K562 (cell line): Measurements from ENCODE around the gene RNF112. TPM values are rescaled to one million over a fixed set of nuclear protein-coding genes. Genes with fewer than 3 reads are reported as not detected.
"Not testable (repeated sequence)": the region's sequence is repeated elsewhere in the genome, so short reads cannot be mapped to it uniquely, and the experiment has no call there.

Experiments used
- ATAC-seq: fragments of 200-7000 bp; cut with Tn5 transposase; 3 replicates; pipeline ENCODE4 v1.9.1; 2020; ENCODE audit warnings: moderate library complexity
- BruUV-seq: library from RNA; stranded (reverse); fragments of 400-500 nt; replicated peaks from 2 replicates; lab custom pipeline; 2021; lab: Mats Ljungman, UMichigan
- CTCF ChIA-PET: fragments of 300-600 bp; formaldehyde crosslinking; extraction: SDS; loops from one replicate; lab custom pipeline; 2021; ENCODE audit warnings: low intra/inter-chr PET ratio; lab: Yijun Ruan, JAX
- POLR2A ChIA-PET: fragments of 300-600, 350-650 bp; sonication (Branson Sonifier 250); formaldehyde crosslinking; extraction: SDS; loops from one replicate; lab custom pipeline; 2021; ENCODE audit warnings: antibody characterized with exemption, inconsistent platforms; lab: Yijun Ruan, JAX
- DNase-seq, 4 experiments: peaks; one replicate each; pipeline versions ENCODE4 v3.0.0 to v3.0.0-alpha.2; 2011 to 2018; ENCODE audit warnings: low spot score in 3 of 4, mixed read lengths in 3 of 4; ENCODE audit errors: extremely low read depth in 1 of 4
- FAIRE-seq: peaks from 2 replicates; lab custom pipeline; 2011; peaks lifted over from hg19 to GRCh38; lab: Jason Lieb, UNC
- H2AFZ ChIP-seq: 2 replicates; pipeline ENCODE4 v1.6.0; 2011; ENCODE audit warnings: low read depth, low read length, control low read depth, inconsistent platforms
- H3K27ac ChIP-seq: fragments of 200-600 bp; 3 replicates; pipeline ENCODE4 v1.8.0; 2011; ENCODE audit warnings: low read depth, mild to moderate bottlenecking, control low read depth, inconsistent platforms, low read length, moderate library complexity, mixed read lengths; ENCODE audit errors: extremely low read depth
- H3K27me3 ChIP-seq, 2 experiments: fragments of 300-600 bp in 1 of 2; 2 replicates in 1 of 2; 3 replicates in 1 of 2; pipeline versions ENCODE4 v1.6.0 to v1.8.0; 2011; ENCODE audit warnings: inconsistent platforms in 2 of 2, low read length in 2 of 2, mild to moderate bottlenecking in 1 of 2, mixed read lengths in 1 of 2, moderate library complexity in 1 of 2; ENCODE audit not compliant: control insufficient read depth in 2 of 2, insufficient read depth in 2 of 2
- H3K36me3 ChIP-seq: fragments of 300-600 bp; 3 replicates; pipeline ENCODE4 v1.8.0; 2011; ENCODE audit warnings: mild to moderate bottlenecking, low read length, inconsistent platforms; ENCODE audit not compliant: control insufficient read depth, insufficient read depth
- H3K4me1 ChIP-seq, 2 experiments: fragments of 200-600 bp in 1 of 2; replicated peaks in 1 of 2; 2 replicates in 1 of 2; 3 replicates in 1 of 2; pipeline versions ENCODE4 v1.5.1 to v1.8.0; 2011; ENCODE audit warnings: inconsistent platforms in 2 of 2, low read length in 2 of 2, mild to moderate bottlenecking in 1 of 2, mixed read lengths in 1 of 2, moderate library complexity in 1 of 2; ENCODE audit not compliant: control insufficient read depth in 2 of 2, insufficient read depth in 2 of 2
- H3K4me2 ChIP-seq: 2 replicates; pipeline ENCODE4 v1.6.1; 2011; ENCODE audit warnings: low read length, control low read depth, inconsistent platforms, mixed read lengths; ENCODE audit not compliant: insufficient read depth
- H3K4me3 ChIP-seq: fragments of 200-600 bp; sonication (generic), shearing (Covaris generic); 2 replicates; pipeline ENCODE4 v1.5.1; 2016; ENCODE audit warnings: control low read depth, inconsistent platforms
- H3K79me2 ChIP-seq: fragments of 200-600 bp; 3 replicates; pipeline ENCODE4 v1.8.0; 2011; ENCODE audit warnings: low read length, inconsistent platforms; ENCODE audit not compliant: control insufficient read depth, insufficient read depth
- H3K9ac ChIP-seq, 2 experiments: 2 replicates each; pipeline versions ENCODE4 v1.6.0 to v1.6.1; 2011; ENCODE audit warnings: low read depth in 2 of 2, low read length in 2 of 2, control low read depth in 1 of 2, inconsistent platforms in 1 of 2, mild to moderate bottlenecking in 1 of 2, mixed read lengths in 1 of 2; ENCODE audit not compliant: insufficient read depth in 1 of 2
- H3K9me1 ChIP-seq: one replicate; pipeline ENCODE4 v1.6.0; 2011; ENCODE audit warnings: inconsistent platforms, mild to moderate bottlenecking, low read length, moderate library complexity; ENCODE audit not compliant: control insufficient read depth, insufficient read depth
- H3K9me3 ChIP-seq: replicated peaks from 2 replicates; pipeline ENCODE4 v1.5.1; 2011; ENCODE audit warnings: low read depth, low read length, inconsistent platforms; ENCODE audit not compliant: control insufficient read depth, insufficient read depth
- H4K20me1 ChIP-seq: replicated peaks from 2 replicates; pipeline ENCODE4 v1.6.1; 2011; ENCODE audit warnings: low read length, inconsistent platforms, mixed read lengths; ENCODE audit not compliant: control insufficient read depth, insufficient read depth
- KLF6 ChIP-seq: fragments of 250-450 bp; sonication (Bioruptor Pico); IDR thresholded peaks from 2 replicates; pipeline ENCODE4 v1.4.0; 2020; ENCODE audit warnings: mild to moderate bottlenecking, moderate library complexity, borderline replicate concordance
- ZNF586 ChIP-seq: fragments of 450-650 bp; formaldehyde crosslinking; conservative IDR thresholded peaks from 2 replicates; pipeline ENCODE4 v1.4.0; 2020; ENCODE audit warnings: mild to moderate bottlenecking, moderate library complexity
- WGBS: fragments of 100-300 bp; shearing (Covaris generic); methylation state at CpG from one replicate; pipeline ENCODE4 v1.1.6; 2016; ENCODE audit warnings: low coverage, mixed read lengths; ENCODE audit not compliant: insufficient coverage; ENCODE audit errors: missing lambda C conversion rate; 5-methylcytosine and 5-hydroxymethylcytosine counted together
- in situ Hi-C: fragments of 300-500 bp; cut with MboI; formaldehyde crosslinking; loops from 4 replicates; pipeline ENCODE4 v1.15.0; 2018; ENCODE audit warnings: inconsistent platforms, mixed read lengths
- intact Hi-C: fragments of 100-400 bp; cut with micrococcal nuclease; formaldehyde crosslinking; loops from 2 replicates; pipeline ENCODE4 v1.14.2; 2022
- polyA plus RNA-seq, 8 experiments: library from polyadenylated mRNA; depleted of rRNA in 4 of 8; stranded (reverse) in 5 of 8; unstranded in 3 of 8; fragments of >200 nt; fragmentation: Nextera tagmentation in 2 of 8; fragmentation: Illumina TruSeq in 1 of 8; extraction: Ambion mirVana in 2 of 8; extraction: Trizol in 1 of 8; gene quantifications; 2 replicates each; pipeline versions ENCODE4 v1.2.1 to v1.2.3, GENCODE V29; 2011 to 2014; ENCODE audit warnings: inconsistent platforms in 1 of 8, missing spikeins in 1 of 8
- total RNA-seq, 7 experiments: library from RNA; depleted of rRNA in 6 of 7; stranded (reverse); fragments of >200 nt in 6 of 7; fragmentation: Illumina TruSeq in 2 of 7; extraction: Trizol in 2 of 7; gene quantifications; 2 replicates each; pipeline versions ENCODE4 v1.2.1 to v1.2.3, GENCODE V29; 2011 to 2021; ENCODE audit warnings: low replicate concordance in 1 of 7

RNF112 gene
- total and polyA plus RNA-seq, 9 of the 15 experiments (the other 6 are each of a cell fraction or from before 2014, with no cell fraction given): 0.05 TPM; not detected in 8

DNA sequence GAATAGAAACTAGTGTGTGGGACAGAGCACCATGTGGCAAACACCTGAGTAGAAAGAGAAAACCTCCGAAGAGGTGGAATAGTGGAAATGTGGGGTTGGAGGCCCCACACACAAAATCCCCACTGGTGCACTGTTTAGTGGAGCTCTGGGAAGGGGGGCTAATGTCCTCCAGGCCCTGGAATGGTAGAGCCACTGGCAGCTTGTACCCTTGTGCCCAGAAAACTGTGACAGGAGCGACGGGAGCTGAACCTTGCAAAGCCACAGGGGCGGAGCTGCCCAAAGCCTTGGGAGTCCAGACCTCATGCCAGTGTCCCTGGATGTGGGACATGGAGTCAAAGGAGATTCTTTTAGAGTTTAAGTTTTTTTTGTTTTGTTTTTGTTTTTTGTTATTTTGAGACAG lies 50.6 kb downstream of the RNF112 start (continued):
- TF ChIP-seq ZNF586 (CRISPR knock-in tag): no peak
- TF ChIP-seq KLF6 (CRISPR knock-in tag): no peak

DNA sequence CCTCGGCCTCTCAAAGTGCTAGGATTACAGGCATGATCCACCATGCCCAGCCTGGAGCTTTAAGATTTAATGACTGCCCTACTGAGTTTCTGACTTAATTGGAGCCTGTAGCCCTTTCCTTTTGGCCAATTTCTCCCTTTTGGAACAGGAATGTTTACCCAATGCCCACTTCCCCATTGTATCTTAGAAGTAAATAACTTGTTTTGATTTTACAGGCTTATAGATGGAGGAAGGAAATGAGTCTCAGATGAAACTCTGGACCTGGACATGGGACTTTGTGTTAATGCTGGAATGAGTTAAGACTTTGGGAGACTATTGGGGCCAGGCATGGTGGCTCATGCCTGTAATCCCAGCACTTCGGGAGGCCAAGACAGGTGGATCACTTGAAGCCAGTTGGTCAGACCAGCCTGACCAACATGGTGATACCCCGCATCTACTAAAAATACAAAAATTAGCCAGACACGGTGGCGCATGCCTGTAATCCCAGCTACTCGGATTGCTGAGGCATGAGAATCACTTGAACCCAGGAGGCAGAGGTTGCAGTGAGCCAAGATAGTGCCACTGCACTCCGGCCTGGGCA lies 51.5 kb downstream of the RNF112 start:
- H3K4me1 ChIP-seq, H3K36me3 ChIP-seq, H3K9ac ChIP-seq, BruUV-seq, H4K20me1 ChIP-seq, intact Hi-C loops, H3K9me1 ChIP-seq, H3K79me2 ChIP-seq, H2AFZ ChIP-seq, H3K27ac ChIP-seq, H3K4me3 ChIP-seq, FAIRE-seq, CTCF ChIA-PET, H3K4me2 ChIP-seq, H3K9me3 ChIP-seq, DNase-seq, H3K27me3 ChIP-seq, ATAC-seq, in situ Hi-C loops: not testable (repeated sequence)
- POLR2A ChIA-PET: interaction anchor here (0.6 kb wide), 1 partner anchor 123 kb away, joined by 3 read pairs; no protein-coding TSS in a partner anchor
- 0% methylated on average over 7 of the region's 7 CpGs for WGBS
